Mucosa of descending colon (tissue), 3 donors: ENCODE results near the gene B4GALNT3. TPM values are rescaled to one million over a fixed set of nuclear protein-coding genes. Genes with fewer than 3 reads are reported as not detected.

ENCODE experiments used
- ATAC-seq: fragments of 200-7000 bp; cut with Tn5 transposase; one replicate; pipeline ENCODE4 v1.9.1; 2020; ENCODE audit warnings: mild to moderate bottlenecking, moderate library complexity
- DNase-seq, 3 donors: peaks; one replicate each; pipeline ENCODE4 v3.0.0-alpha.2; 2020
- H3K36me3 ChIP-seq: fragments of 200-600 bp; one replicate; pipeline ENCODE4 v1.8.0; 2021; ENCODE audit warnings: low read depth, mild to moderate bottlenecking
- H3K4me1 ChIP-seq: fragments of 200-600 bp; one replicate; pipeline ENCODE4 v1.8.0; 2021; ENCODE audit warnings: low read depth, mild to moderate bottlenecking
- H3K4me3 ChIP-seq: fragments of 200-600 bp; one replicate; pipeline ENCODE4 v1.8.0; 2021; ENCODE audit warnings: mild to moderate bottlenecking
- H3K9me3 ChIP-seq: fragments of 200-600 bp; one replicate; pipeline ENCODE4 v1.8.0; 2021; ENCODE audit warnings: mild to moderate bottlenecking
- intact Hi-C, 2 donors: fragments of 100-400 bp; cut with DNase I in 1 of 2; cut with micrococcal nuclease in 1 of 2; formaldehyde crosslinking; loops; one replicate each; pipeline versions ENCODE4 v1.11.0 to v1.11.1; 2022; cut with DNase I, micrococcal nuclease
- total RNA-seq, 3 donors: library from RNA; stranded (reverse); fragmentation: NEBNext Ultra II Directional in 2 of 3; extraction: Animal tissue kit (Norgen Biotek cat#: 25700) in 2 of 3; gene quantifications; one replicate each; pipeline versions ENCODE4 v1.2.1 to v1.2.4, GENCODE V29; 2021 to 2023
- TF ChIP-seq, protein P1 (sequence below): fragments of 200-600 bp; IDR thresholded peaks from one replicate; pipeline ENCODE4 v1.8.0; 2022; ENCODE audit warnings: antibody characterized with exemption, mild to moderate bottlenecking
- donor health status: DM: no; HTN: no; CAD: no; lungs with moderate emphysema.
- donor health status: DM: no; HTN: no; CAD: no.
- donor health status: DM: no; HTN: yes; CAD: no.

The B4GALNT3 gene
- total RNA-seq, 3 donors from 2014 or later: 62.9 to 134 (median 94.9) TPM

DNA sequence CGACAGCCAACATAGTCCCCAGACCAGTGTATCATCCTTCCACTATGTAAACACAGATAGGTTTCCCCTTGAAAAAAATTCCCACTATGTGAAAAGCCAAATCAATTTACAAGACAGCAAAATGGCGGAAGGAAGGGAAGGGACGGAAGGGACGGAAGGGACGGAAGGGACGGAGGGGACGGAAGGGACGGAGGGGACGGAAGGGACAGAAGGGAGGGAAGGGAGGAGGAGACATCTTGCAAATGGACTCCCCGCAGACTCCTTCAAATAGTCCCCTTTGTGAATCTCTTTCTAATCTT, 128.2 kb downstream of the B4GALNT3 start:
- Histone ChIP-seq H3K36me3 (no peaks in the 10 kb centered on the region), H3K4me1 (no peaks in the 10 kb centered on the region), H3K9me3 (no peaks in the 10 kb centered on the region), H3K4me3 (no peak overlapping the region)
- TF ChIP-seq, protein P1, sequence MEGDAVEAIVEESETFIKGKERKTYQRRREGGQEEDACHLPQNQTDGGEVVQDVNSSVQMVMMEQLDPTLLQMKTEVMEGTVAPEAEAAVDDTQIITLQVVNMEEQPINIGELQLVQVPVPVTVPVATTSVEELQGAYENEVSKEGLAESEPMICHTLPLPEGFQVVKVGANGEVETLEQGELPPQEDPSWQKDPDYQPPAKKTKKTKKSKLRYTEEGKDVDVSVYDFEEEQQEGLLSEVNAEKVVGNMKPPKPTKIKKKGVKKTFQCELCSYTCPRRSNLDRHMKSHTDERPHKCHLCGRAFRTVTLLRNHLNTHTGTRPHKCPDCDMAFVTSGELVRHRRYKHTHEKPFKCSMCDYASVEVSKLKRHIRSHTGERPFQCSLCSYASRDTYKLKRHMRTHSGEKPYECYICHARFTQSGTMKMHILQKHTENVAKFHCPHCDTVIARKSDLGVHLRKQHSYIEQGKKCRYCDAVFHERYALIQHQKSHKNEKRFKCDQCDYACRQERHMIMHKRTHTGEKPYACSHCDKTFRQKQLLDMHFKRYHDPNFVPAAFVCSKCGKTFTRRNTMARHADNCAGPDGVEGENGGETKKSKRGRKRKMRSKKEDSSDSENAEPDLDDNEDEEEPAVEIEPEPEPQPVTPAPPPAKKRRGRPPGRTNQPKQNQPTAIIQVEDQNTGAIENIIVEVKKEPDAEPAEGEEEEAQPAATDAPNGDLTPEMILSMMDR: no peak
- intact Hi-C loops: no loop called here
- DNase-seq: no peak
- ATAC-seq: no peak

GRCh38 chr12:588646-589045, 128.9 kb downstream of the B4GALNT3 start:
- TF ChIP-seq, protein P1: no peak
- H3K36me3 ChIP-seq: no peaks in the 10 kb centered on the region
- ATAC-seq (no peak), DNase-seq (no peak)
- intact Hi-C loops: no loop called here
- H3K9me3 ChIP-seq: no peaks in the 10 kb centered on the region
- H3K4me3 ChIP-seq: no peak overlapping the region
- no peaks in the 10 kb centered on the region for H3K4me1 ChIP-seq

- ATAC-seq: no peak
- Histone ChIP-seq H3K4me3 (no peak overlapping the region), H3K4me1 (no peaks in the 10 kb centered on the region), H3K9me3 (no peaks in the 10 kb centered on the region), H3K36me3 (no peaks in the 10 kb centered on the region)
- no peak for DNase-seq
- TF ChIP-seq, protein P1: no peak
- intact Hi-C loops: no loop called here
Measured at GRCh38 chr12:590206-590750, 130.5 kb downstream of the B4GALNT3 start.

DNA sequence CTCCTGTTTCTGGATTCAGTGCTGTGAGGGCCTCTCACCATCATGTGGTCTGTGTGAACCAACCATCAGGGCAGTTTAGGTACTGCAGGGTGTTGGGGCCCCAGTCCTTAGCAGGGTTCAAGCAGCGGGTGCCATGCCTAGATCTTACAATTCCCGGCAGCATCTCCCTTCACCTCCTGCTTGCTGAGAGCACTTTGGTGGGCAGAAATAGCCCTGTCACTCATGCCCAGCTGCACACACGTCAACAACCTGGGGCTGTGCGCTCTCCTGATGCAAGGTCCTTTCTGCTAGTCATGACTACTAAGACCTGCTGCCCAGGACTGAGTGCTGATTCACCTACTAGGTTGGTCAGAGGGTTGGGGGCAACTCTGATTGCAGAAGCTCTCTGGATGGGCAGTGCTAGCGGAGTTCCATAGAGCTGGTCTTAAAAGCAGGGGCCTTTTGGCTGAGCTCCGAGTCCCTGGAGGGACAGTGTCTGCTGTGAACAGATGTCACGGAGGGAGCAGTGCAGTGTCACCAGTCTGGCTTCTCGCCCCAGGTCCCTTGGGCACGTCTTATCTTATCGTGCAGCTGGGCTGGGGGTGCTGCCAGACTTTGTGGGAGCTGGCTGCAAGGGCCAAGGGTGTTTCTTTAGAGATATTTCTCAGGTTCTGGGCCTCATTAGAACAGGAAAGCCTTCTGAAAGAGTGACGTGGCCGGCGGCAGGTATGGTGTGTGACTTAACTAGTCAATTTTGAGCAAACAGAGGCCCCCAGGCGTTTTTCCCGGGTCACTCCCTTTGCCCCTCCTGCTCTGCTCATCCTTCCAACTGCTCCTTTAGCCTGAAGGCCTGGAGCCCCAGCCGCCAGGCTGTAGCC, 131.7 kb downstream of the B4GALNT3 start:
- no peaks in the 10 kb centered on the region for H3K36me3 ChIP-seq
- no peak overlapping the region for H3K4me3 ChIP-seq
- DNase-seq (no peak), ATAC-seq (peak; percentile 13)
- H3K4me1 ChIP-seq: no peaks in the 10 kb centered on the region
- TF ChIP-seq, protein P1: no peak
- H3K9me3 ChIP-seq: no peaks in the 10 kb centered on the region
- intact Hi-C loops: no loop called here

DNA sequence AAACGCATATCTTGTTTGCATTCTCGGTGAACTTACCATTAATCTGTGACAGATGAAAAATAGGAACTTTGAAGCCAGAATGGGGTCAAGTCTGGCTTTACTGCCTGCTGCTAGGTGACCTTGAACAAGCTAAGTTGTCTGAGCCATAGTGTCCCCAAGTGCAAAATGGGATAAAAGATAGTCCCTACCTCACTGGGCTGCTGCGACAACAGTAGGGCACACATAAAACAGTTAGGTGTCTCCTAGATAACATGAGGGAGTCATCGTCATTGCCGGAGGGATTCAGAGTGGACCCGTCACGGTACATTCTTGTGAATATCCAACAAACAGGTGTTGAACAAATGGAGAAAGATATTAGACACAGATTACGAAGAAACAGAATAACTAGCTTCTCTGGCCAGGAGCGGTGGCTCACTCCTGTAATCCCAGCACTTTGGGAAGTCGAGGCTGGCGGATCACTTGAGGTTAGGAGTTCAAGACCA, 132.3 kb downstream of the B4GALNT3 start:
- intact Hi-C loops: no loop called here
- TF ChIP-seq, protein P1: no peak
- no peaks in the 10 kb centered on the region for H3K36me3 ChIP-seq
- no peaks in the 10 kb centered on the region for H3K9me3 ChIP-seq
- no peaks in the 10 kb centered on the region for H3K4me1 ChIP-seq
- ATAC-seq (no peak), DNase-seq (no peak)
- H3K4me3 ChIP-seq: no peak overlapping the region
